Mesothelial cell of epicardium (in vitro differentiated cells): ENCODE measurements around the gene HEPACAM2. TPM values are rescaled to one million over a fixed set of nuclear protein-coding genes. Genes with fewer than 3 reads are reported as not detected.

Experiments
- DNase-seq, 2 experiments: peaks; one replicate each; pipeline ENCODE4 v3.0.0; 2021; ENCODE audit warnings: low spot score in 2 of 2; ENCODE audit not compliant: unreplicated experiment in 2 of 2
- H3K27ac Mint-ChIP-seq: 2 replicates; pipeline ENCODE4 v1.8.0; 2021; ENCODE audit warnings: mixed read lengths
- H3K27me3 Mint-ChIP-seq: 2 replicates; pipeline ENCODE4 v1.8.0; 2021; ENCODE audit warnings: low read depth, mixed read lengths
- H3K36me3 Mint-ChIP-seq: 2 replicates; pipeline ENCODE4 v1.8.0; 2021; ENCODE audit warnings: mixed read lengths
- H3K4me1 Mint-ChIP-seq: 2 replicates; pipeline ENCODE4 v1.8.0; 2021; ENCODE audit warnings: mixed read lengths
- H3K4me3 Mint-ChIP-seq: 2 replicates; pipeline ENCODE4 v1.8.0; 2021; ENCODE audit warnings: mild to moderate bottlenecking, moderate library complexity, mixed read lengths
- H3K9me3 Mint-ChIP-seq: 2 replicates; pipeline ENCODE4 v1.8.0; 2021; ENCODE audit warnings: mixed read lengths
- CTCF ChIP-seq: fragments of 200-600 bp; sonication (generic); IDR thresholded peaks from one replicate; pipeline ENCODE4 v1.5.0; 2021; ENCODE audit warnings: antibody characterized with exemption; ENCODE audit not compliant: unreplicated experiment
- total RNA-seq: library from RNA; stranded (reverse); gene quantifications from 3 replicates; pipeline ENCODE4 v1.2.1, GENCODE V29; 2021

The HEPACAM2 gene
- total RNA-seq, 1 donor from 2014 or later: not detected

GRCh38 chr7:93148144-93148543 is 78.1 kb downstream of the HEPACAM2 start, which contains the start of gene SAMD9L:
Gene SAMD9L, minus strand, starts transcription at chr7:93148385. Its CDS starts 12,414 bp downstream, at chr7:93135971.
- Mint-ChIP-seq H3K27ac (peak within 1 kb of the TSS; percentile 53), H3K4me1 (peaks cover 18% of the 10 kb centered on the region), H3K9me3 (no peaks in the 10 kb centered on the region), H3K4me3 (peak within 1 kb of the TSS; percentile 29), H3K27me3 (peaks cover 58% of the 10 kb centered on the region), H3K36me3 (no peaks in the 10 kb centered on the region)
- DNase-seq: no peak
- no peak for TF ChIP-seq CTCF

- TF ChIP-seq CTCF: no peak
- Mint-ChIP-seq H3K4me1 (peaks cover 18% of the 10 kb centered on the region), H3K9me3 (no peaks in the 10 kb centered on the region), H3K36me3 (no peaks in the 10 kb centered on the region), H3K27ac (peak overlapping the region; percentile 53), H3K27me3 (peaks cover 52% of the 10 kb centered on the region), H3K4me3 (peak overlapping the region; percentile 29)
- DNase-seq: no peak
These were observed 78.9 kb downstream of the HEPACAM2 start for GRCh38 chr7:93147363-93147762.

- no peak for TF ChIP-seq CTCF
- DNase-seq: no peak
- Mint-ChIP-seq H3K36me3 (no peaks in the 10 kb centered on the region), H3K4me1 (peaks cover 18% of the 10 kb centered on the region), H3K27me3 (peaks cover 47% of the 10 kb centered on the region), H3K27ac (no peak overlapping the region), H3K4me3 (no peak overlapping the region), H3K9me3 (no peaks in the 10 kb centered on the region)
These were observed 79.7 kb downstream of the HEPACAM2 start for GRCh38 chr7:93146472-93147141.

GRCh38 chr7:93146036-93146435 is 80.2 kb downstream of the HEPACAM2 start:
- H3K4me1 Mint-ChIP-seq: peaks cover 18% of the 10 kb centered on the region
- H3K4me3 Mint-ChIP-seq: no peak overlapping the region
- H3K9me3 Mint-ChIP-seq: no peaks in the 10 kb centered on the region
- H3K27ac Mint-ChIP-seq: no peak overlapping the region
- DNase-seq: no peak
- no peak for TF ChIP-seq CTCF
- no peaks in the 10 kb centered on the region for H3K36me3 Mint-ChIP-seq
- H3K27me3 Mint-ChIP-seq: peaks cover 42% of the 10 kb centered on the region

- no peak for TF ChIP-seq CTCF
- Mint-ChIP-seq H3K4me1 (peaks cover 18% of the 10 kb centered on the region), H3K4me3 (no peak overlapping the region), H3K27me3 (peaks cover 35% of the 10 kb centered on the region), H3K9me3 (no peaks in the 10 kb centered on the region), H3K36me3 (no peaks in the 10 kb centered on the region), H3K27ac (no peak overlapping the region)
- DNase-seq: no peak
These were observed 80.9 kb downstream of the HEPACAM2 start for GRCh38 chr7:93145354-93145753.
